HG02588 (cell line): ENCODE results near the gene KLK14.

Experiments used
- ATAC-seq: cut with Tn5 transposase; IDR thresholded peaks from one replicate; pipeline ENCODE4 v1.9.1; 2021; ENCODE audit warnings: mild to moderate bottlenecking, moderate library complexity; ENCODE audit not compliant: unreplicated experiment

KLK14 gene

GRCh38 chr19:51055866-51056265 is 26.8 kb downstream of the KLK14 start:
- ATAC-seq = no peak

DNA sequence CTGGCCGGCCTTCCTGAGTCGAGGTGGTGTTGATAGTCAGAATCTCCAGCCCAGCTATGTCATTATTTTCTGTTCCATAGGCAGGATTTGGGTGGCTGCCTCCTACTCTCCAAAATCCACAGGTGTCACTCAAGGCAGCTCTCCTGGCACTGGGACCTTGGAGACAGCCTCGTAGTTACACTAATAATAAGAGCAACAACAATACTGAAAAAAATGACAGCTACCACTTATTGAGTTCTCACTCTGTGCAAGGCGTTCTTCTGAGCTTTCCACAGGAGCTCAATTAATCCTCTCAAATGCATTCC is 35.7 kb downstream of the KLK14 start:
- no peak for ATAC-seq

DNA sequence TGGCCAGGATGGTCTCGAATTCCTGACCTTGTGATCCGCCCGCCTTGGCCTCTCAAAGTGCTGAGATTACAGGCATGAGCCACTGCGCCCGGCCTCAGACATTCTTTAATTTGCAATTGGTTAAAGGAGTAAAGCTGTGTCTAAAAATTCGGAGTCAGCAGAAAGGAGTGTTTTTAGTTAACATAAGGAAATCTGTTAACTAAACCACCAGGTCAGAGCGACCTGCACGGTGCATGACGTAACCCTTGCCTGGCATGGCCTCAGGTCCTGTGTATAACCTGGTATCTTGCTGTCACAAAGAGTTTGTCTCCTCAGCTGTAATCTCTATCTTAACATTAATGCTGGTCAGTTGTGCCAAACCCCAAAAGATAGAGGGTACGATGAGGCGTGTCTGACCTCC is 38.4 kb downstream of the KLK14 start:
- ATAC-seq = no peak

DNA sequence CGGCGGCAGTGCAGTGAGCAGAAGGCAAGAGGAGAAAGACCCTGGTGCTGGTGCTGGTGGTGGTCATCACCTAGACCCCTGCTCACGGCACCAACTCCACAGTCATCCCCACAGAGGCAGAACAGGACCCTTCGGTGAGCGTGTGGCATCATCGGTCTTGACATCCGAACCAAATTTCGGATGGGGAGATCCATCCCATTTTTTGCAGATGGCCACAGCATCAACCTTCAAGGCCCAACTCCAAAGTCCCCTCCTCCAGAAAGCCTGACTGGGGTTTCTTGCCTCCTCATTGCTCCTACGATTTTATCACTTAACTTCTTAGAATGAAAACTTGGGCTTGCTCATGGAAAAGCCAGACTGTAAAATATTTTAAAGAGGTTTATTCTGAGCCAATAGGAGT is 39.2 kb downstream of the KLK14 start:
- no peak for ATAC-seq

GRCh38 chr19:51040151-51040550 is 42.5 kb downstream of the KLK14 start:
- no peak for ATAC-seq

- ATAC-seq = no peak
These were observed 46.2 kb downstream of the KLK14 start for GRCh38 chr19:51036519-51036918.

DNA sequence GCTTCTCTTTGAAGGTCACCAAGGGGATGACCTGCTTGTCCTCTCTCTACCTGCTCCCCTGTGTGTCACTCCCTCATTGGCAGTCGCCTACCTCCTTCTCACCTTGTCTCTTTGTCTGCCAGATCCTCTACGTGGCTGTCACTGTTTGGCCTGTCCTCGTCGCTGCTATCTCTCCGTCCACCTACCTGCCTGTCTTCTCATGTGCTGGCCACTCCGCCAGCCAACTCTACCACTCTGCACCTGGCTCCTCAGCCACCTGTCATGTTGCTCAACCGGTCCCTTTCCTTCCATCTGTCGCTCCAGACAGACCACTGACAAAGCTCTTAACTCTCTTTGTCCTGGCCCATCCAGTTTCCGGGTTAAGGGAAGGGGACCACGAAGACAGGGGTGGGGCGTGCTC is 48.0 kb downstream of the KLK14 start, which contains the start of gene KLK12:
Gene KLK12, minus strand, starts transcription at position 299 of the 400 bp plus-strand sequence. CDS start 381 bp downstream, outside the sequence.
- no peak for ATAC-seq

DNA sequence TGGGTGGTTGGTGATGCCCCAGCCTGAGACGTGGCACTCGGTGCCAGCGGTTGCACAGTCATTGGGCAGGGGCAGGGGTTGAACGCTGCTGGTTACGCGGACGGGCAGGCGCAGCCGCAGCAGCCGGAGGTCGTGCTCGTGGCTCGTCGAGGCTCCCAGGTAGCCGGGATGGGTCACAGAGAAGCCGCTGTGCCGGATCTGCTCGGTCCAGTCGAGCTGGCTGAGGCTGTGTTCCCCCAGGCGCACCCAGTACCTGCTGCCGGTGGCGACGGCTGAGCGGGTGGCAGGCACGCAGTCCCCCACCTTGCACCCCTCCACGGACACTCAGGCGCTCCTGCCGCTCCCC is 50.8 kb downstream of the KLK14 start:
- ATAC-seq = no peak

DNA sequence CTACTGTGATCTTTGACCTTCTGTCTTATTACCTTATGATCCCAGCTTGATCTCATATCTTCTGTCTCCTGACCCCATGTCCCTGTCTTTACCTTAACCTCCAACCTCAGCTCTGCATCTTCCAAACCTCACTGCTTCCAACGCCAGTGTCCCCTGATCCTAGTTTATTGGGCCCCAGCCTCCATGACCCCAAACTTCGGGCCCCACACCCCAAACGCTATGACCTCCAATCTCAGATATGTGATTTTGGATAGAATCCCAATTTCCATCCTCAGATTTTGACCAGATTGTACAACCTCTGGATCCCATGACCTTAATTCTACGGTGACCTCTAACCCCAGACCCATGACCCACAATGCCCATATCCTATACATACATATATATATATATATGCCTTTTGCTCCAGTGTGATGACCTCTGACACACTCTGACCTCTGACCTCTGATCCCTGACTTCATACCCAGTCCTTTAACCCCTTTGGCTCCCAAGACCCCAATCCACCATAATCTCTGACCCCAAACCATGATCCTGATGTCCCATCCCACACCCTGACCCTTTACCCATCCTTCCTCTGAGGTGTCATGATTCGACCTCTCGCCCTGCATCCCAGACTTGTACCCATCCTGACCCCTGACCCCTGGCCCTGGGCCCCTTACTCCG is 51.3 kb downstream of the KLK14 start:
- ATAC-seq = no peak

DNA sequence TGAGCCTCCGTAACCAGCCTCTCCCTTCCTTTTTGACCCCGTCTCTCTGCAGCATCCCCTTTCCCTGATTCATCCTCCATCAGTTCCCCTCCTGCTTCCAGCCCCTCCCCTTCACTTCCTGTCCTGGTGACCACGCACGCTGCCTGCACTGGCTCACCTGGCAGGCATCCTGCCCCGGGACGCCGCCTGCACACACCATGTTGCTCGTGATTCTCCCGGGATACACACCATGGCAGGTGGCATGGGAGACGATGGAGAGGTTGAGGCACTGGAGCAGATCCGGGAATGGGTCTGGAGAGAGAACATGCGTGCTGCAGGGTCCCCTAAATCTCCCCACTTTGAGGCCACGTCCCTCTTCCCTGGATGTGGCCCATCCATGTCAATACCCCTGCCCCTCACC is 52.1 kb downstream of the KLK14 start:
- no peak for ATAC-seq

- ATAC-seq = no peak
These were observed 53.0 kb downstream of the KLK14 start for GRCh38 chr19:51029718-51030117.
